HEK293 (cell line): ENCODE measurements around the gene PNCK.

Experiments
- CTCF ChIA-PET: fragments of 350-600 bp; formaldehyde crosslinking; extraction: SDS; loops from one replicate; lab custom pipeline; 2021; ENCODE audit warnings: antibody characterized with exemption; lab: Yijun Ruan, JAX
- POLR2A ChIA-PET: fragments of 300-600 bp; formaldehyde crosslinking; extraction: SDS; loops from one replicate; lab custom pipeline; 2020; ENCODE audit warnings: antibody characterized with exemption, inconsistent platforms; lab: Yijun Ruan, JAX
- H3K27ac ChIP-seq: fragments of 200-500 bp; sonication (Bioruptor generic); 2 replicates; pipeline ENCODE4 v1.5.1; 2014; ENCODE audit warnings: low read depth, low read length, control low read depth, inconsistent platforms; ENCODE audit errors: extremely low read depth
- H3K36me3 ChIP-seq, 2 experiments: fragments of 200-500 bp in 1 of 2; sonication (Bioruptor generic) in 1 of 2; 1 replicate in 1 of 2; 2 replicates in 1 of 2; pipeline ENCODE4 v1.5.1; 2014 to 2017; ENCODE audit warnings: inconsistent platforms in 2 of 2, low read length in 2 of 2; ENCODE audit not compliant: control insufficient read depth in 2 of 2, insufficient read depth in 1 of 2
- H3K4me1 ChIP-seq: fragments of 200-500 bp; sonication (Bioruptor generic); 2 replicates; pipeline ENCODE4 v1.5.1; 2014; ENCODE audit warnings: mild to moderate bottlenecking, low read length, inconsistent platforms; ENCODE audit not compliant: control insufficient read depth, insufficient read depth
- H3K4me3 ChIP-seq: 2 replicates; pipeline ENCODE4 v1.5.1; 2011; ENCODE audit warnings: low read depth, mild to moderate bottlenecking, control low read depth, low read length, moderate library complexity
- H3K9me3 ChIP-seq: fragments of 200-500 bp; sonication (Bioruptor generic); 2 replicates; pipeline ENCODE4 v1.5.1; 2014; ENCODE audit warnings: low read depth, low read length, inconsistent platforms; ENCODE audit not compliant: control insufficient read depth, insufficient read depth
- KLF1 ChIP-seq: fragments of 450-650 bp; formaldehyde crosslinking; IDR thresholded peaks from 2 replicates; pipeline ENCODE4 v1.5.1; 2016; ENCODE audit warnings: missing biosample characterization, missing genetic modification characterization
- KLF9 ChIP-seq: fragments of 450-650 bp; formaldehyde crosslinking; IDR thresholded peaks from 2 replicates; pipeline ENCODE4 v1.5.1; 2016; ENCODE audit warnings: missing biosample characterization, missing genetic modification characterization, low read depth
- TCF7L2 ChIP-seq: IDR thresholded peaks from 2 replicates; pipeline ENCODE4 v1.6.1; 2011; ENCODE audit warnings: low read depth, mild to moderate bottlenecking, inconsistent platforms, low read length, moderate library complexity, borderline replicate concordance
- ZBTB48 ChIP-seq: fragments of 450-650 bp; formaldehyde crosslinking; IDR thresholded peaks from 2 replicates; pipeline ENCODE4 v1.5.1; 2016; ENCODE audit warnings: missing biosample characterization, missing genetic modification characterization
- ZFHX2 ChIP-seq: fragments of 450-650 bp; formaldehyde crosslinking; conservative IDR thresholded peaks from 2 replicates; pipeline ENCODE4 v1.5.1; 2016; ENCODE audit warnings: missing biosample characterization, missing genetic modification characterization
- ZFP37 ChIP-seq: fragments of 450-650 bp; formaldehyde crosslinking; IDR thresholded peaks from 2 replicates; pipeline ENCODE4 v1.5.1; 2016; ENCODE audit warnings: missing biosample characterization, missing genetic modification characterization
- ZFP69B ChIP-seq: fragments of 450-650 bp; formaldehyde crosslinking; IDR thresholded peaks from 2 replicates; pipeline ENCODE4 v1.5.1; 2016; ENCODE audit warnings: missing biosample characterization, missing genetic modification characterization
- ZIC2 ChIP-seq: fragments of 450-650 bp; formaldehyde crosslinking; IDR thresholded peaks from 2 replicates; pipeline ENCODE4 v1.5.1; 2016; ENCODE audit warnings: missing biosample characterization, missing genetic modification characterization
- ZNF121 ChIP-seq: fragments of 450-650 bp; formaldehyde crosslinking; IDR thresholded peaks from 2 replicates; pipeline ENCODE4 v1.5.1; 2016; ENCODE audit warnings: missing biosample characterization, missing genetic modification characterization
- ZNF19 ChIP-seq: fragments of 450-650 bp; formaldehyde crosslinking; IDR thresholded peaks from 2 replicates; pipeline ENCODE4; 2016; ENCODE audit warnings: missing biosample characterization, missing genetic modification characterization, low read depth
- ZNF48 ChIP-seq: fragments of 450-650 bp; formaldehyde crosslinking; IDR thresholded peaks from 2 replicates; pipeline ENCODE4 v1.5.1; 2016; ENCODE audit warnings: missing biosample characterization, missing genetic modification characterization
- ZNF555 ChIP-seq: fragments of 450-650 bp; formaldehyde crosslinking; conservative IDR thresholded peaks from 2 replicates; pipeline ENCODE4 v1.5.1; 2017; ENCODE audit warnings: missing biosample characterization, mild to moderate bottlenecking, missing genetic modification characterization, inconsistent platforms
- ZNF585B ChIP-seq: fragments of 450-650 bp; formaldehyde crosslinking; IDR thresholded peaks from 2 replicates; pipeline ENCODE4 v1.5.1; 2016; ENCODE audit warnings: missing biosample characterization, missing genetic modification characterization
- ZNF621 ChIP-seq: fragments of 450-650 bp; formaldehyde crosslinking; IDR thresholded peaks from 2 replicates; pipeline ENCODE4 v1.5.1; 2017; ENCODE audit warnings: missing biosample characterization, missing genetic modification characterization
- ZNF623 ChIP-seq: fragments of 450-650 bp; formaldehyde crosslinking; IDR thresholded peaks from 2 replicates; pipeline ENCODE4 v1.5.1; 2016; ENCODE audit warnings: missing biosample characterization, missing genetic modification characterization
- ZNF624 ChIP-seq: fragments of 450-650 bp; formaldehyde crosslinking; IDR thresholded peaks from 2 replicates; pipeline ENCODE4 v1.5.1; 2017; ENCODE audit warnings: missing biosample characterization, missing genetic modification characterization
- ZNF629 ChIP-seq: fragments of 450-650 bp; formaldehyde crosslinking; IDR thresholded peaks from 2 replicates; pipeline ENCODE4 v1.5.1; 2017; ENCODE audit warnings: missing biosample characterization, missing genetic modification characterization
- ZNF785 ChIP-seq: fragments of 450-650 bp; formaldehyde crosslinking; IDR thresholded peaks from 2 replicates; pipeline ENCODE4 v1.5.1; 2016; ENCODE audit warnings: missing biosample characterization, missing genetic modification characterization
- ZNF791 ChIP-seq: fragments of 450-650 bp; formaldehyde crosslinking; IDR thresholded peaks from 2 replicates; pipeline ENCODE4 v1.5.1; 2016; ENCODE audit warnings: missing biosample characterization, missing genetic modification characterization
- ZNF830 ChIP-seq: fragments of 450-650 bp; IDR thresholded peaks from 2 replicates; pipeline ENCODE4 v1.5.0; 2018; ENCODE audit warnings: missing biosample characterization, missing genetic modification characterization, low read depth, mild to moderate bottlenecking, moderate library complexity
- ZSCAN16 ChIP-seq: fragments of 450-650 bp; formaldehyde crosslinking; IDR thresholded peaks from 2 replicates; pipeline ENCODE4 v1.5.1; 2016; ENCODE audit warnings: missing biosample characterization, missing genetic modification characterization
- ZSCAN30 ChIP-seq: fragments of 450-650 bp; IDR thresholded peaks from 2 replicates; pipeline ENCODE4 v1.5.1; 2018; ENCODE audit warnings: missing biosample characterization, mild to moderate bottlenecking, missing genetic modification characterization, moderate library complexity
- TF ChIP-seq, protein P1 (sequence below): IDR thresholded peaks from 2 replicates; pipeline ENCODE4 v1.6.1; 2011; ENCODE audit warnings: mild to moderate bottlenecking, low read depth, low read length, borderline replicate concordance
- TF ChIP-seq, protein P2 (sequence below): fragments of 450-650 bp; formaldehyde crosslinking; IDR thresholded peaks from 2 replicates; pipeline ENCODE4 v1.5.1; 2016; ENCODE audit warnings: missing biosample characterization, missing genetic modification characterization
- TF ChIP-seq, protein P3 (sequence below): fragments of 450-650 bp; formaldehyde crosslinking; IDR thresholded peaks from 2 replicates; pipeline ENCODE4 v1.5.1; 2016; ENCODE audit warnings: missing biosample characterization, missing genetic modification characterization
- TF ChIP-seq, protein P4 (sequence below): fragments of 450-650 bp; formaldehyde crosslinking; IDR thresholded peaks from 2 replicates; pipeline ENCODE4 v1.5.1; 2017; ENCODE audit warnings: missing biosample characterization, mild to moderate bottlenecking, missing genetic modification characterization, moderate library complexity

PNCK gene

DNA sequence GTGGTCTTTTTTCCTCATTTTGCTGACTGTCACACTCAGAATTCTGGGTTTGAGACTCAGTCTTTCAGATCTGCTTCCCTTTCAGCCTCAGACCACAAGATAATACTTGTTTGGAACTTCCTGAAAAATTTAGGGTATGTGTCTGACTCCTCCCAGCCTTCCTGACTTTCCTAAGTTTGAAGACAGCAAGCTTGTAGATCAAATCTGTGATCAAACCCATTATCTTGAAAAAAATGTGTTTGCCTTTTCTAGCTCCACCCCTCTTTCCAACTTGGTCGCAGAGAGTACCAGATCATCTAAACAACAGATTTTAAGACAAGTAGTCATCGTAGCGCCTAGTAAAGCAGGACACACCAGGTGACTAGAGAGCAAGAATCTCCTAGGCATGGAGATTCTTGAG lies 40.6 kb upstream of the PNCK start:
- Histone ChIP-seq H3K4me3 (no peak overlapping the region), H3K27ac (no peak overlapping the region), H3K4me1 (no peaks in the 10 kb centered on the region), H3K36me3 (peaks cover 33 to 81% of the 10 kb centered on the region in 2 experiments), H3K9me3 (no peaks in the 10 kb centered on the region)
- TF ChIP-seq ZFP37 (tag by site-specific recombination) (no peak), ZNF830 (tag by site-specific recombination) (no peak), ZSCAN16 (no peak), ZFP69B (no peak), ZNF19 (tag by site-specific recombination) (no peak), ZNF629 (tag by site-specific recombination) (no peak), ZNF585B (tag by site-specific recombination) (no peak), ZBTB48 (tag by site-specific recombination) (no peak), ZNF623 (no peak), ZNF621 (tag by site-specific recombination) (no peak), ZSCAN30 (tag by site-specific recombination) (no peak), TCF7L2 (no peak)
- POLR2A ChIA-PET = interaction anchor here (0.6 to 0.7 kb wide), 2 partner anchors 15 to 103 kb away, joined by 3 read pairs; no protein-coding TSS in a partner anchor
- CTCF ChIA-PET = interaction anchor here (0.7 kb wide), 1 partner anchor 313 kb away, joined by 3 read pairs; no protein-coding TSS in a partner anchor

DNA sequence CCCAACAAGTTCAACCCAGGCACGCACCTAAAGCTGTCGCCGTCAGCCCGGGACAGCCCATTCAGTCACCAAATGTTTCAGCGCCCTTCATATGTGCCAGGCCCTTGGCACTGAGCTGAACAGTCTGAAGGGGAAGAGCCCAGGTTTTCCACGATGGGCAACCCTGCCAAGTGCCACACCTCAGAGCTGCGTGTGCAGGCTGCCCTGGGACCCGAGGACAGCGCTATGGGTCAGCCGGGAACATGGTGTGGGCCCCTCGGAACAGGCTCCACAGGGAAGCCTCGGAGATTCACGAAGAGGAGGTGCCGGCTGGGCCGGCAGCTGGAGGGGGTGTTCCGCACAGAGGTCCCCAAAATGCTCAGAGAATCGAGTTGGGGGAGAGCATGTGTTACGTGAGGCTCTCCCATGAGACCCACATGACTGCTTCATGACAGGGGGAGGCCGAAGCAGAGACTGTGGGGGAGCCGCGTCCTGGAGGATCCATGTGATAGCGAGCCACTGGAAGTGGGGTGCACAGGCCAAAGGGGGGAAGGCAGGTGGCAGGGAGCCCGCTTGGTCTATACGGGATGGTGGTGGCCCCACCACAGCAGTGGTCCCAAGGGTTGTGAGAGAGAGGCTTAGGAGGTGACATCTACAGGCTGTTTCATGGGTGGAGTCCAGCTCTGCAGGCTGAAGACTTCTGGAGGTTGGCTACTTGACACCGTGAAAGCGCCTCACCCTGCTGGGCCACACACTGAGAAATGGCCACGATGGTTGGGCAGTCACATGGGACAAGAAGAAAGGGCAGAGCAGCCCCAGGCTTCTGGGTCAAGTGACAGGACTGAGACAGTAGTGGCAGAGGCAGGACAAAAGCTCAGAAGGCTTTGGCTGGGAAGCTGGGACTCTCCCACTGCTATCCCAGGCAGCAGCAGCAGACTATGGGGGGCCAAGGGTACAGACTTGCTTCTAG lies 36.4 kb upstream of the PNCK start:
- TF ChIP-seq ZIC2 = peak; percentile 25; the same call in 1 of the 2 replicates
- TF ChIP-seq ZNF555 (tag by site-specific recombination) = no peak
- ChIA-PET CTCF (interaction anchor here (0.6 to 3.6 kb wide), 8 partner anchors 10 to 218 kb away, joined by 3 to 23 read pairs (median 5); no protein-coding TSS in a partner anchor), POLR2A (interaction anchor here (1.2 to 2.1 kb wide), 3 partner anchors 10 to 78 kb away, joined by 3 to 5 read pairs (median 4); partner anchors contain the start of gene SLC6A8)
- no peaks in the 10 kb centered on the region for H3K9me3 ChIP-seq
- no peaks in the 10 kb centered on the region for H3K4me1 ChIP-seq
- peaks cover 15 to 71% of the 10 kb centered on the region in 2 experiments; a peak in 2 of 3 replicates for H3K36me3 ChIP-seq
- H3K4me3 ChIP-seq = no peak overlapping the region
- H3K27ac ChIP-seq = no peak overlapping the region

DNA sequence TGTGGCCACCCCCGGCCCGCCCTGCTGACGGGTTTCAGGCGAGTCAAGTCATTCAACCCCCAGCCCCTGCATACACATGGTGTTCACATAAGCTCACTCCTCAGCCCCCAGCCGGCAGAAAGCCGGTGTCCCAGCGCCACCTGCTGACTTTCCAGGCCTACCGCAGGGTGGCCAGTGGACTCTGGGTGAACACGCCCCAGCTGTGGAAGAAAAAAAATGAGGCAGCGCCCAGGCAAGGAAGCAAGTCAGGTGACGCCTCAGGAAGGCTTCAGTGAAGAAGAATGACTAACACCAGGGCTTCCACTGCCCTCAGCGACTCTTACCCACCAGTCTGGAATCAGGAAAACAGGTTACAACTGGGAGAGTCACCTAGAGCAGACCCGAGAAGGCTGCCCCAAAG lies 34.8 kb upstream of the PNCK start:
- Histone ChIP-seq H3K36me3 (peaks cover 4 to 72% of the 10 kb centered on the region in 2 experiments; a peak in 2 of 3 replicates), H3K9me3 (no peaks in the 10 kb centered on the region), H3K4me3 (no peak overlapping the region), H3K4me1 (no peaks in the 10 kb centered on the region), H3K27ac (no peak overlapping the region)
- CTCF ChIA-PET = interaction anchor here (0.6 to 3.6 kb wide), 36 partner anchors 9 to 767 kb away, joined by 3 to 23 read pairs (median 4); partner anchors contain the start of gene SLC6A8
- POLR2A ChIA-PET = interaction anchor here (0.5 to 2.1 kb wide), 9 partner anchors 9 to 890 kb away, joined by 3 to 6 read pairs (median 4); partner anchors contain the start of gene SLC6A8
- TF ChIP-seq KLF1 (tag by site-specific recombination) (peak; percentile 53; the same call in 1 of the 2 replicates), ZNF624 (tag by site-specific recombination) (no peak), ZNF48 (no peak), KLF9 (tag by site-specific recombination) (peak; percentile 33; the same call in 1 of the 2 replicates), ZNF121 (tag by site-specific recombination) (no peak), ZFHX2 (tag by site-specific recombination) (0 out of 2 replicates have a peak, but pooled peaks have one; percentile 21), ZNF791 (tag by site-specific recombination) (no peak), ZNF785 (tag by site-specific recombination) (no peak)
- TF ChIP-seq, protein P1, sequence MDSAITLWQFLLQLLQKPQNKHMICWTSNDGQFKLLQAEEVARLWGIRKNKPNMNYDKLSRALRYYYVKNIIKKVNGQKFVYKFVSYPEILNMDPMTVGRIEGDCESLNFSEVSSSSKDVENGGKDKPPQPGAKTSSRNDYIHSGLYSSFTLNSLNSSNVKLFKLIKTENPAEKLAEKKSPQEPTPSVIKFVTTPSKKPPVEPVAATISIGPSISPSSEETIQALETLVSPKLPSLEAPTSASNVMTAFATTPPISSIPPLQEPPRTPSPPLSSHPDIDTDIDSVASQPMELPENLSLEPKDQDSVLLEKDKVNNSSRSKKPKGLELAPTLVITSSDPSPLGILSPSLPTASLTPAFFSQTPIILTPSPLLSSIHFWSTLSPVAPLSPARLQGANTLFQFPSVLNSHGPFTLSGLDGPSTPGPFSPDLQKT = no peak
- TF ChIP-seq, protein P2, sequence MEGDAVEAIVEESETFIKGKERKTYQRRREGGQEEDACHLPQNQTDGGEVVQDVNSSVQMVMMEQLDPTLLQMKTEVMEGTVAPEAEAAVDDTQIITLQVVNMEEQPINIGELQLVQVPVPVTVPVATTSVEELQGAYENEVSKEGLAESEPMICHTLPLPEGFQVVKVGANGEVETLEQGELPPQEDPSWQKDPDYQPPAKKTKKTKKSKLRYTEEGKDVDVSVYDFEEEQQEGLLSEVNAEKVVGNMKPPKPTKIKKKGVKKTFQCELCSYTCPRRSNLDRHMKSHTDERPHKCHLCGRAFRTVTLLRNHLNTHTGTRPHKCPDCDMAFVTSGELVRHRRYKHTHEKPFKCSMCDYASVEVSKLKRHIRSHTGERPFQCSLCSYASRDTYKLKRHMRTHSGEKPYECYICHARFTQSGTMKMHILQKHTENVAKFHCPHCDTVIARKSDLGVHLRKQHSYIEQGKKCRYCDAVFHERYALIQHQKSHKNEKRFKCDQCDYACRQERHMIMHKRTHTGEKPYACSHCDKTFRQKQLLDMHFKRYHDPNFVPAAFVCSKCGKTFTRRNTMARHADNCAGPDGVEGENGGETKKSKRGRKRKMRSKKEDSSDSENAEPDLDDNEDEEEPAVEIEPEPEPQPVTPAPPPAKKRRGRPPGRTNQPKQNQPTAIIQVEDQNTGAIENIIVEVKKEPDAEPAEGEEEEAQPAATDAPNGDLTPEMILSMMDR (tag by site-specific recombination) = peak; percentile 85
- TF ChIP-seq, protein P3, sequence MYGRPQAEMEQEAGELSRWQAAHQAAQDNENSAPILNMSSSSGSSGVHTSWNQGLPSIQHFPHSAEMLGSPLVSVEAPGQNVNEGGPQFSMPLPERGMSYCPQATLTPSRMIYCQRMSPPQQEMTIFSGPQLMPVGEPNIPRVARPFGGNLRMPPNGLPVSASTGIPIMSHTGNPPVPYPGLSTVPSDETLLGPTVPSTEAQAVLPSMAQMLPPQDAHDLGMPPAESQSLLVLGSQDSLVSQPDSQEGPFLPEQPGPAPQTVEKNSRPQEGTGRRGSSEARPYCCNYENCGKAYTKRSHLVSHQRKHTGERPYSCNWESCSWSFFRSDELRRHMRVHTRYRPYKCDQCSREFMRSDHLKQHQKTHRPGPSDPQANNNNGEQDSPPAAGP (tag by site-specific recombination) = peak; percentile 54; the same call in 1 of the 2 replicates
- TF ChIP-seq, protein P4, sequence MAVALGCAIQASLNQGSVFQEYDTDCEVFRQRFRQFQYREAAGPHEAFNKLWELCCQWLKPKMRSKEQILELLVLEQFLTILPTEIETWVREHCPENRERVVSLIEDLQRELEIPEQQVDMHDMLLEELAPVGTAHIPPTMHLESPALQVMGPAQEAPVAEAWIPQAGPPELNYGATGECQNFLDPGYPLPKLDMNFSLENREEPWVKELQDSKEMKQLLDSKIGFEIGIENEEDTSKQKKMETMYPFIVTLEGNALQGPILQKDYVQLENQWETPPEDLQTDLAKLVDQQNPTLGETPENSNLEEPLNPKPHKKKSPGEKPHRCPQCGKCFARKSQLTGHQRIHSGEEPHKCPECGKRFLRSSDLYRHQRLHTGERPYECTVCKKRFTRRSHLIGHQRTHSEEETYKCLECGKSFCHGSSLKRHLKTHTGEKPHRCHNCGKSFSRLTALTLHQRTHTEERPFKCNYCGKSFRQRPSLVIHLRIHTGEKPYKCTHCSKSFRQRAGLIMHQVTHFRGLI (tag by site-specific recombination) = 0 out of 2 replicates have a peak, but pooled peaks have one; percentile 21
